Activated naive CD4-positive, alpha-beta T cell treated with anti-CD3 and anti-CD28 coated beads for 36 hours (primary cell): ENCODE results near the gene DMBT1. TPM values are rescaled to one million over a fixed set of nuclear protein-coding genes. Genes with fewer than 3 reads are reported as not detected.

ENCODE experiments used
- CTCF ChIA-PET: fragments of 350-600 bp; sonication (Branson Sonifier 250); formaldehyde crosslinking; loops from one replicate; lab custom pipeline; 2021; ENCODE audit warnings: antibody characterized with exemption; lab: Charles Lee
- DNase-seq: peaks from one replicate; pipeline ENCODE4 v3.0.0-alpha.2; 2020
- H3K27ac Mint-ChIP-seq: one replicate; pipeline ENCODE4 v1.8.0; 2021; ENCODE audit warnings: mild to moderate bottlenecking, mixed read lengths
- H3K27me3 Mint-ChIP-seq: one replicate; pipeline ENCODE4 v1.8.0; 2021; ENCODE audit warnings: low read depth, mixed read lengths
- H3K36me3 Mint-ChIP-seq: one replicate; pipeline ENCODE4 v1.8.0; 2021; ENCODE audit warnings: low read depth, mixed read lengths
- H3K4me1 Mint-ChIP-seq: one replicate; pipeline ENCODE4 v1.8.0; 2021; ENCODE audit warnings: low read depth, mixed read lengths
- H3K4me3 Mint-ChIP-seq: one replicate; pipeline ENCODE4 v1.8.0; 2021; ENCODE audit warnings: mild to moderate bottlenecking, moderate library complexity, mixed read lengths
- H3K9me3 Mint-ChIP-seq: one replicate; pipeline ENCODE4 v1.8.0; 2021; ENCODE audit warnings: mixed read lengths
- intact Hi-C: fragments of 100-400 bp; cut with micrococcal nuclease; formaldehyde crosslinking; loops from one replicate; pipeline ENCODE4 v1.15.1; 2023
- total RNA-seq, 2 experiments: library from RNA; stranded (reverse); gene quantifications; one replicate each; pipeline ENCODE4 v1.2.3, GENCODE V29; 2021

Gene DMBT1
- not detected for total RNA-seq

DNA sequence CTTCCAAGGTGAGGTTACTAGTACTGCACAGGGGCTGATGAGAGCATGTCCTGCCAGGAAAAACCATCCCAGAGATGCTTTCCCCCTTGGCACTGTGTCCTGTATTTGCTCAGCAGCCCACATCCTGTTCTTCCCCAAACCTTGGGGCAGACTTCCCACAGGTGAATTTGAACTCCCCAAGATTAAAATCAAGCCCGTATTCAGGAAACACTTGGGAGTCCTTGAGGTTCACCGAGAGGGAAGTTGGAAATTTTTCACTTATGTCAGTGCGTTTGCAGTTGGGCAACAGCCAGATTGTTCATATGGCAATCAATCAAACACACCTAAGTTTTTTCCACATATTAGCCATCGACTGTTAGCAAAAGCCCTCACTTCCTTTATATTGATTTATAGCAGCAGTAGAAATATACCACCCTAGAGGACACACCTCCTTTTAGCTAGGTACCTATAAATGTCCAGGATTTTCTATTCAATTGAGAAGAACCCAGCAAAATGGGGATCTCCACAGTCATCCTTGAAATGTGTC is at the start of gene DMBT1:
DMBT1 (plus strand) TSS at position 476 of the 526 bp plus-strand sequence; CDS start at position 493, 17 bp downstream.
- CTCF ChIA-PET = no interaction called here
- H3K9me3 Mint-ChIP-seq = no peaks in the 10 kb centered on the region
- peaks cover 5% of the 10 kb centered on the region for H3K27me3 Mint-ChIP-seq
- H3K4me1 Mint-ChIP-seq = peaks cover 23% of the 10 kb centered on the region
- H3K27ac Mint-ChIP-seq = no peak within 1 kb of the TSS
- intact Hi-C loops = no loop called here
- no peak for DNase-seq
- H3K4me3 Mint-ChIP-seq = no peak within 1 kb of the TSS
- H3K36me3 Mint-ChIP-seq = no peaks in the 10 kb centered on the region

DNA sequence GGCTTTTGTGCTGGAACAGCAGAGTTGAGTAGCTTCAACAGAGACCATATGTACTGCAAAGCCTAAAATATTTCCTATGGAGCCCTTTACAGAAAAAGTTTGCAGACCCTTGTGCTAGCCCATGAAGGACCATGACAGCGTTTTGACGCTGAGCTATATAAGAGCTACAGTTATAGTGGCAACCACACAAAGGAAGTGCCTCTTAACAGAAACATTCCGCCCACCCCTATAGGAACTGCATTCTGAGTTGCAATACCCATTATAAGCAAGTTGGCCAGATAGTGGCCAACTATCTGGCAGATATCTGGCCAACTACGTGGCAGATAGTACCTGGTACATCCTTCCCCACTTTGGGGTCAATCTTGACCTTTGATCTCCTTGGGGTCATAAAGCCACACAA is 47.5 kb upstream of the DMBT1 start:
- CTCF ChIA-PET = interaction anchor here (1.1 kb wide), 1 partner anchor 53 kb away, joined by 3 read pairs; no protein-coding TSS in a partner anchor
- peaks cover 18% of the 10 kb centered on the region for H3K4me1 Mint-ChIP-seq
- no peaks in the 10 kb centered on the region for H3K9me3 Mint-ChIP-seq
- intact Hi-C loops = no loop called here
- H3K36me3 Mint-ChIP-seq = no peaks in the 10 kb centered on the region
- no peak for DNase-seq
- no peaks in the 10 kb centered on the region for H3K27me3 Mint-ChIP-seq
- H3K4me3 Mint-ChIP-seq = no peak overlapping the region
- no peak overlapping the region for H3K27ac Mint-ChIP-seq

DNA sequence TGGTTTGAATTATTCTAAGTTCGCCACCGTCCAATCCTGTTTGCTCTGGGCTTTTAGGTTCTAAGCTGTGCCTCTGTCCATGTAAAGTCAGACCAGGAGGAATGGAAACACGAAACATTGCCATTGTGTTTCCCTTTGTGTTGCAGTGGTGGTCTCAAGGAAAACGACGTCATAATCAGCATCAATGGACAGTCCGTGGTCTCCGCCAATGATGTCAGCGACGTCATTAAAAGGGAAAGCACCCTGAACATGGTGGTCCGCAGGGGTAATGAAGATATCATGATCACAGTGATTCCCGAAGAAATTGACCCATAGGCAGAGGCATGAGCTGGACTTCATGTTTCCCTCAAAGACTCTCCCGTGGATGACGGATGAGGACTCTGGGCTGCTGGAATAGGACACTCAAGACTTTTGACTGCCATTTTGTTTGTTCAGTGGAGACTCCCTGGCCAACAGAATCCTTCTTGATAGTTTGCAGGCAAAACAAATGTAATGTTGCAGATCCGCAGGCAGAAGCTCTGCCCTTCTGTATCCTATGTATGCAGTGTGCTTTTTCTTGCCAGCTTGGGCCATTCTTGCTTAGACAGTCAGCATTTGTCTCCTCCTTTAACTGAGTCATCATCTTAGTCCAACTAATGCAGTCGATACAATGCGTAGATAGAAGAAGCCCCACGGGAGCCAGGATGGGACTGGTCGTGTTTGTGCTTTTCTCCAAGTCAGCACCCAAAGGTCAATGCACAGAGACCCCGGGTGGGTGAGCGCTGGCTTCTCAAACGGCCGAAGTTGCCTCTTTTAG is 46.3 kb upstream of the DMBT1 start:
- intact Hi-C loops = no loop called here

DNA sequence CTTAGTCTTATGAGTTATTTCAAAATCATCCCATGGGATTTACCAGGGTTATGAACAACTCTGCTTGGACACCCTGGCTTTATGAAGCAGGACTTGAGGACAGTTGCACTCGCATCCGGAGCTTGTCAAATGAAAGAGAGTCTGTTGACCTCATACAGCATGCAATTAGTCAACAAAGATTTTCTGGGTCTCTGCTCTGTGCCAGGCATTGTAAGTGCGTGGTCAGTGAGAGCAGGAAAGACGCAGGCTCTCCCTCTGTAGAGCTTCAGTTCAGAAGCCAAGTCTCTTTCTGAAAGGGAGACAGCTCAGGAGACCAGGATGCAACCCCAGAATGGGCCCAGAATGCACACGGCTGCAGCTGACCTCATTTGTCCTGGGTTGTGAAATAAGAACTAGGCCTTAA is 45.5 kb upstream of the DMBT1 start:
- Mint-ChIP-seq H3K27ac (no peak overlapping the region), H3K36me3 (no peaks in the 10 kb centered on the region), H3K27me3 (no peaks in the 10 kb centered on the region), H3K9me3 (no peaks in the 10 kb centered on the region), H3K4me3 (no peak overlapping the region), H3K4me1 (peaks cover 18% of the 10 kb centered on the region)
- intact Hi-C loops = no loop called here
- CTCF ChIA-PET = interaction anchor here (1.1 to 1.2 kb wide), 2 partner anchors 41 to 50 kb away, joined by 3 to 4 read pairs; no protein-coding TSS in a partner anchor
- no peak for DNase-seq

More for the DNA sequence above, 46.3 kb upstream of the DMBT1 start:
- no peak overlapping the region for H3K4me3 Mint-ChIP-seq
- H3K27ac Mint-ChIP-seq = no peak overlapping the region
- no peaks in the 10 kb centered on the region for H3K9me3 Mint-ChIP-seq
- H3K27me3 Mint-ChIP-seq = no peaks in the 10 kb centered on the region
- peaks cover 18% of the 10 kb centered on the region for H3K4me1 Mint-ChIP-seq
- CTCF ChIA-PET = interaction anchor here (1.1 to 1.2 kb wide), 2 partner anchors 42 to 51 kb away, joined by 3 to 4 read pairs; no protein-coding TSS in a partner anchor
- H3K36me3 Mint-ChIP-seq = no peaks in the 10 kb centered on the region
- no peak for DNase-seq

DNA sequence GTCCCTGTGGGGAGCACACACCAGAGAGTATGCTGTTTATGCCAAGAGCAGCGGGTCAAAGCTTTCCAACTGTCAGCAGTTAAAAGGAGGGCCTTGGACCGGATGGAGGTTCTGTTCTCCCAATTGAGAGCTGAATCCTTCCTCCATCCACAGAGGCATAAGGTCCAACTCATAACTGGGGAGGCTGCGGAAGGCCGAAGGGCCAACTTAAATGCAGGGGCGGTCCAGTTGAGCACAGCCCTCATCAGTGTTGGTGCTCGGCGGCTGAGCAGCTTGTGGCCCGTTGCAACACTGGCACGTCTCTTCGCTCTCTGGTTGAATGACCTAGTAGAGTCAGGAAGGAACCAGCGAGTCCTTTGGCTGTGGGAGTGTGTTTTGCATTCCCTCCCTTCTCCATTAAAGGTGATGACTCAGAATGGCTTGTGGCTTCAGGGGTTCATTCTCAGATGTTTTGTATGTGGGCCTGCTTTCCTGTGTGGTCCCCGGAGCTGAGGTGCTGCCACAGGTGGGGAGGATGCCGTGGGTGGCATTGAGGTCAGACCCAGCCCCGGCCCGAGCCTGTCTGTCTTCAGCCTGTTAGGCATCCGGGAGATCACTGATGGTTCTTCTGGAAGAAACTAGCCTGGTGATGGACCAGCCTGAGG is 44.8 kb upstream of the DMBT1 start:
- H3K36me3 Mint-ChIP-seq = no peaks in the 10 kb centered on the region
- no peaks in the 10 kb centered on the region for H3K9me3 Mint-ChIP-seq
- peak; percentile 49 for DNase-seq
- no peak overlapping the region for H3K4me3 Mint-ChIP-seq
- intact Hi-C loops = loop anchor here (2.0 kb wide), 1 partner anchor 49 kb away; no protein-coding TSS in a partner anchor
- H3K4me1 Mint-ChIP-seq = peaks cover 18% of the 10 kb centered on the region
- H3K27me3 Mint-ChIP-seq = no peaks in the 10 kb centered on the region
- CTCF ChIA-PET = interaction anchor here (1.2 kb wide), 1 partner anchor 40 kb away, joined by 3 read pairs; no protein-coding TSS in a partner anchor
- H3K27ac Mint-ChIP-seq = no peak overlapping the region

DNA sequence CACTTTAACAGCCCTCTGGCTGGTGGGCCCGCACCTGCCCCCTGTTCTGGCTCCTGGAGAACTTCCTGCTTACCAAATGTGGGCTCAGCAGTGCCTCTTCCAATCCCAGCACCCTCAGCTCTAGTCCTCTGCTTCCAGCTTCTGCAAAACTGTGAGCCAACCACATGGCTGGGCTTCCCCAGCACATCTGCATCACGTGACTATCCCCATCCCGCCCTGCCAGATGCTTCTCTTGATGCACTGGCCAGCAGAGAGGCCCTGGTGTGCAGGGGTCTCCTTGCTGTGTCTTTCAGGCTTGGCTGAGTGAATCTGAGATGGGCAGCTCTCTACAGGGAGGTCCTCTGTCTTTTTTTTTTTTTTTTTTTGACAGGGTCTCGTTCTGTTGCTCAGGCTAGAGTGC is 43.8 kb upstream of the DMBT1 start:
- Mint-ChIP-seq H3K36me3 (no peaks in the 10 kb centered on the region), H3K27me3 (no peaks in the 10 kb centered on the region), H3K27ac (no peak overlapping the region), H3K9me3 (no peaks in the 10 kb centered on the region), H3K4me1 (peaks cover 18% of the 10 kb centered on the region), H3K4me3 (no peak overlapping the region)
- CTCF ChIA-PET = no interaction called here
- no peak for DNase-seq
- intact Hi-C loops = loop anchor here (2.0 kb wide), 1 partner anchor 48 kb away; no protein-coding TSS in a partner anchor

DNA sequence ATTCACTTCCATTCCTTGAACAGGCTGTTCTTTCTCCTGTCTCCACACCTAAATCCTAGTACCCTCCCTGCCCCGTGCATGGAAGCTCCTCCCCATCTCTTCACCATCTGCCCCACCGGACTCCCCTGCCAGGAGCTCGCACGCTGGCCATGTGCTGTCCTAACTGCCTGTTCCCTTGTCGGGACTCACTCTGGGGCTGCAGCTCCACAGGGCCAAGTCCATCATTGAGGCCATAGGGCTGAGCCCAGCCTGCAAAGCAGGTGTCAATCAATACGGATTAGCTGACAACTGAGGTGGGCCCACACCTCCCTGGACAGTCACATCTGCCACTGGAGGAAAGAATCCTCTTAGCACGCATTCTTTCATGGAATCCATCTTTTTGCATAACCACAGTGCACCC is 41.4 kb upstream of the DMBT1 start:
- H3K9me3 Mint-ChIP-seq = no peaks in the 10 kb centered on the region
- CTCF ChIA-PET = no interaction called here
- H3K4me3 Mint-ChIP-seq = no peak overlapping the region
- H3K27me3 Mint-ChIP-seq = no peaks in the 10 kb centered on the region
- H3K27ac Mint-ChIP-seq = no peak overlapping the region
- no peaks in the 10 kb centered on the region for H3K36me3 Mint-ChIP-seq
- intact Hi-C loops = no loop called here
- peaks cover 18% of the 10 kb centered on the region for H3K4me1 Mint-ChIP-seq
- no peak for DNase-seq

DNA sequence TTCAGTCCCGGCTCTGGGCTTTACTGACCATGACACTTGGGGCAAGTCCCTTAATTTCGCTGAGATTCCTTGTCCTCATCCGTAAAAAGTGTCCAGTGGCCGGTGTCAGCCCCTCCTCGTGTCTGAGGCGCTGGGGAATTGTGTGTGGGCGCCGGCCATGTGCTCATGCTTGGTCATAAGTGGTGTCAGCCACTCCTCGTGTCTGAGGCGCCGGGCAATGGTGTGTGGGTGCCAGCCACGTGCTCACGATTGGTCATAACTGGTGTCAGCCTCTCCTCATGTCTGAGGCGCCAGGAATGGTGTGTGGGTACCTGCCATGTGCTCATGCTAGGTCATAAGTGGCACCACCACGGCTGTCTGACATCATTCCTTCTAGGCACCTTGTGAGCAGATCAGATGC is 40.7 kb upstream of the DMBT1 start:
- Mint-ChIP-seq H3K4me1 (peaks cover 18% of the 10 kb centered on the region), H3K4me3 (no peak overlapping the region), H3K27me3 (no peaks in the 10 kb centered on the region), H3K9me3 (no peaks in the 10 kb centered on the region), H3K36me3 (no peaks in the 10 kb centered on the region), H3K27ac (no peak overlapping the region)
- DNase-seq = no peak
- intact Hi-C loops = no loop called here
- CTCF ChIA-PET = no interaction called here

DNA sequence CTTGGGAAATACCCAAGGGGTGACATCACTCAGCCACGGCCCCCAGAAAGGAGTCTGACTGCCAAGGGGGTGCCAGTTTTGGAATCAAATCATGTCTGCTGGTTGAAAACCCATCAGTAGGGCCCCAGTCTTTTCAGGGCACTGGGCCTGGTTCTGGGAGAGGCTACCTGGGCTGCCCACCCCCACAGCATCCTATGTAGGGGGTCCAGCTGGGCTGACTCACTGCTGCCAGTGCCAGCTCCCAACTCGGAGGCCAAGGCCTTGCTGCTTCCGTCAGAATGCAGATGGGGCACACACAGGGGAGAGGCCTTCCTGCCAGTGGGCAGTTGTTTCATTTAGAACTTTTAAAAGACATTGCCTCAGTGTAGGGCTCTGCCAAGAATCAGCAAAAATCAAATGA is 39.5 kb upstream of the DMBT1 start:
- Mint-ChIP-seq H3K9me3 (no peaks in the 10 kb centered on the region), H3K4me1 (peaks cover 8% of the 10 kb centered on the region), H3K27me3 (no peaks in the 10 kb centered on the region), H3K4me3 (no peak overlapping the region), H3K27ac (no peak overlapping the region), H3K36me3 (no peaks in the 10 kb centered on the region)
- no peak for DNase-seq
- intact Hi-C loops = no loop called here
- CTCF ChIA-PET = interaction anchor here (0.7 kb wide), 1 partner anchor 44 kb away, joined by 3 read pairs; no protein-coding TSS in a partner anchor

DNA sequence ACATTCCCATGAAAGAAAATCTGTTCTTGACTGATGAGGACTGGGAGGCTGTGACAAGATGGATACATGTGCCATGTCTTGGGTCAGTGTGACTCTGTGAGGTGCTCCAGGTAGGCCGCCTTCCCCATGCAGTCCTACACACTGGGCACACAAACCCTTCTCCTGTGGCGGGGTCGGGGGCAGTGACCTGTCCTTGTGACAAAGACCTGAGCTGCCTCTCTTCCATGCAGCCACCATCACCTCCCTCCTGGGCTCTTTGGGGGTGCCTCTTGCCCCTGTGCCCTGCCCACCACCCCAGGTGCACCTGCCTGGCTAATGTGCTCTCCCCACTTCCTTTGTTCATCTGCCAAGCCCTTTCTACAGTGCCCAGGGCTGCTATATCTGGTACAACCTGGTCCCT is 35.7 kb upstream of the DMBT1 start:
- Mint-ChIP-seq H3K4me3 (no peak overlapping the region), H3K9me3 (no peaks in the 10 kb centered on the region), H3K27ac (no peak overlapping the region), H3K36me3 (no peaks in the 10 kb centered on the region), H3K4me1 (no peaks in the 10 kb centered on the region), H3K27me3 (no peaks in the 10 kb centered on the region)
- intact Hi-C loops = loop anchor here (1.0 kb wide), 1 partner anchor 40 kb away; no protein-coding TSS in a partner anchor
- CTCF ChIA-PET = interaction anchor here (1.0 kb wide), 1 partner anchor 41 kb away, joined by 5 read pairs; no protein-coding TSS in a partner anchor
- no peak for DNase-seq

DNA sequence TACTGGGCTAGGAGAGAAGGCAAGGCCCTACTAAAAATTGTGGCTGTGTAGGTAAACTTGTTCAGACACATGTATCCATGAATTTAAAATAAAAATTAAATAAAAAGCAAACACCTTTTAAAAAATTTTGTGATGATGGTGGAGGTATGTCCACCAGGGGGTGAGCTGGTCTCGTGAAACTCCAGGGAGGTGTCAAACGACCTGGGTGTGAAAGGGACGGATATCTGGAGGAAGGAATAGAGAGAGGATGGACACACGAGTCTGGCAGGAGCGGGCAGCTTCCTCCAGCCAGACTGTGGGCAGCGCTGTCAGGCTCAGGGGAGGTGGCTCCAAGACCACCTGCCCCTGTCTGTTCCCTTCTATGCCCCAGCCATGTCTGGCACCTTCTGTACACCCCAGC is 34.8 kb upstream of the DMBT1 start:
- no peaks in the 10 kb centered on the region for H3K4me1 Mint-ChIP-seq
- no peak overlapping the region for H3K27ac Mint-ChIP-seq
- intact Hi-C loops = loop anchor here (1.0 kb wide), 1 partner anchor 40 kb away; no protein-coding TSS in a partner anchor
- peaks cover 1% of the 10 kb centered on the region for H3K27me3 Mint-ChIP-seq
- DNase-seq = peak; percentile 13
- no peaks in the 10 kb centered on the region for H3K9me3 Mint-ChIP-seq
- H3K4me3 Mint-ChIP-seq = no peak overlapping the region
- H3K36me3 Mint-ChIP-seq = no peaks in the 10 kb centered on the region
- CTCF ChIA-PET = interaction anchor here (1.0 kb wide), 1 partner anchor 40 kb away, joined by 5 read pairs; no protein-coding TSS in a partner anchor

DNA sequence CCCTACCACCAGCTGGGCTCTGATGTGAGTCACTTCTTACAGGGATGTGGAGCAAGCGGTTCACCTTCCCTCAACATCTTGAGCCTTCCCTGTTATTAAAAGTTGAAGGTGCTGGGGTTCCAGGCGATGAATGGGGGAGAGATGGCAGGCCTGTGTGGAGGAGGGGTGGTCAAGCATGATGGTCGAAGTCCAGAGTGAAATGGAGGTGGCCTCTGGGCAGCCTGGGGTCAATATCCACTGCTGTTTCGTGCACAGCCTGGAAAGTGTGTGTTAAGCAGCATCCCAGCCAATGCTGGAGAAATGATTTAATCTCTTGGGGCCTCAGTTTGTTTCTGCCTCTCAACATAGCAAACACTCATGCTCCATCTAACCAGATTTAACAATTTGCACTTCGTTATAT is 33.7 kb upstream of the DMBT1 start:
- CTCF ChIA-PET = no interaction called here

More for the DNA sequence above, 33.7 kb upstream of the DMBT1 start:
- Mint-ChIP-seq H3K27ac (no peak overlapping the region), H3K4me3 (no peak overlapping the region), H3K27me3 (peaks cover 4% of the 10 kb centered on the region), H3K4me1 (no peaks in the 10 kb centered on the region), H3K36me3 (no peaks in the 10 kb centered on the region), H3K9me3 (no peaks in the 10 kb centered on the region)
- DNase-seq = no peak
- intact Hi-C loops = no loop called here
